Measurements from ENCODE around the gene MUL1. TPM values are rescaled to one million over a fixed set of nuclear protein-coding genes. Genes with fewer than 3 reads are reported as not detected.

MUL1 gene
- total RNA-seq, 3 donors from 2014 or later (not counting 1 experiment from before 2014, with no cell fraction given) = 21.0 to 29.5 (median 28.8) TPM

GRCh38 chr1:20472860-20473711 lies 34.9 kb downstream of the MUL1 start:
- no peaks in the 10 kb centered on the region for H3K9me3 Mint-ChIP-seq
- ATAC-seq = no peak
- no peak overlapping the region for H3K4me3 Mint-ChIP-seq
- H3K36me3 Mint-ChIP-seq = no peaks in the 10 kb centered on the region
- 31% methylated on average over 28 of the region's 28 CpGs for WGBS (ENCODE audit: insufficient coverage)
- Histone ChIP-seq H3K4me1 (ENCODE audit: control insufficient read depth, insufficient read depth, low read length) (peaks cover 2% of the 10 kb centered on the region), H3K27ac (ENCODE audit: low read length) (no peak overlapping the region), H3K27me3 (ENCODE audit: control insufficient read depth, insufficient read depth, low read length) (peaks cover 5% of the 10 kb centered on the region), H3K9me3 (ENCODE audit: control insufficient read depth, insufficient read depth, low read length) (no peaks in the 10 kb centered on the region), H3K36me3 (ENCODE audit: control insufficient read depth, insufficient read depth, low read length) (no peaks in the 10 kb centered on the region), H3K4me3 (ENCODE audit: low read length) (no peak overlapping the region)
- DNase-seq = peak in 1 of 2 donors; percentile 39
- peaks cover 38 to 43% of the 10 kb centered on the region in 2 donors for H3K27me3 Mint-ChIP-seq (ENCODE audit: low read depth in 2 of 2)
- no peak for TF ChIP-seq CTCF (IDR thresholded peaks at IDR 0.05)
- H3K27ac Mint-ChIP-seq = no peak overlapping the region
- intact Hi-C loops (cut with micrococcal nuclease) = no loop called here
- H3K4me1 Mint-ChIP-seq = no peaks in the 10 kb centered on the region

GRCh38 chr1:20472121-20472520 lies 35.8 kb downstream of the MUL1 start:
- peaks cover 2% of the 10 kb centered on the region for H3K4me1 ChIP-seq (ENCODE audit: control insufficient read depth, insufficient read depth, low read length)
- Mint-ChIP-seq H3K4me1 (no peaks in the 10 kb centered on the region), H3K9me3 (no peaks in the 10 kb centered on the region), H3K36me3 (no peaks in the 10 kb centered on the region), H3K27me3 (ENCODE audit: low read depth in 2 of 2) (peaks cover 40 to 42% of the 10 kb centered on the region in 2 donors), H3K27ac (no peak overlapping the region), H3K4me3 (no peak overlapping the region)
- H3K9me3 ChIP-seq (ENCODE audit: control insufficient read depth, insufficient read depth, low read length) = no peaks in the 10 kb centered on the region
- DNase-seq = no peak
- H3K27ac ChIP-seq (ENCODE audit: low read length) = no peak overlapping the region
- H3K27me3 ChIP-seq (ENCODE audit: control insufficient read depth, insufficient read depth, low read length) = peaks cover 5% of the 10 kb centered on the region
- intact Hi-C loops (cut with micrococcal nuclease) = no loop called here
- no peak for TF ChIP-seq CTCF (IDR thresholded peaks at IDR 0.05)
- 93% methylated on average over 4 of the region's 4 CpGs for WGBS (ENCODE audit: insufficient coverage)
- no peak for ATAC-seq
- no peaks in the 10 kb centered on the region for H3K36me3 ChIP-seq (ENCODE audit: control insufficient read depth, insufficient read depth, low read length)
- no peak overlapping the region for H3K4me3 ChIP-seq (ENCODE audit: low read length)

- H3K36me3 ChIP-seq (ENCODE audit: control insufficient read depth, insufficient read depth, low read length) = no peaks in the 10 kb centered on the region
- H3K4me1 ChIP-seq (ENCODE audit: control insufficient read depth, insufficient read depth, low read length) = no peaks in the 10 kb centered on the region
- 48% methylated on average over 3 of the region's 3 CpGs for WGBS (ENCODE audit: insufficient coverage)
- H3K27me3 Mint-ChIP-seq (ENCODE audit: low read depth in 2 of 2) = peaks cover 34 to 39% of the 10 kb centered on the region in 2 donors
- no peak overlapping the region for H3K4me3 Mint-ChIP-seq
- H3K36me3 Mint-ChIP-seq = no peaks in the 10 kb centered on the region
- no peak overlapping the region for H3K27ac Mint-ChIP-seq
- ATAC-seq (no peak), DNase-seq (no peak)
- no peak overlapping the region for H3K4me3 ChIP-seq (ENCODE audit: low read length)
- H3K27me3 ChIP-seq (ENCODE audit: control insufficient read depth, insufficient read depth, low read length) = no peaks in the 10 kb centered on the region
- no peaks in the 10 kb centered on the region for H3K9me3 ChIP-seq (ENCODE audit: control insufficient read depth, insufficient read depth, low read length)
- no peak overlapping the region for H3K27ac ChIP-seq (ENCODE audit: low read length)
- H3K9me3 Mint-ChIP-seq = no peaks in the 10 kb centered on the region
- no peak for TF ChIP-seq CTCF (IDR thresholded peaks at IDR 0.05)
- intact Hi-C loops (cut with micrococcal nuclease) = no loop called here
- no peaks in the 10 kb centered on the region for H3K4me1 Mint-ChIP-seq
Measured at GRCh38 chr1:20470194-20470593, 37.8 kb downstream of the MUL1 start.

Data from natural killer cell (primary cell).